GM19351 (cell line): Measurements from ENCODE around the gene ZNF735.
"Not testable (repeated sequence)": the region's sequence is repeated elsewhere in the genome, so short reads cannot be mapped to it uniquely, and the experiment has no call there.

Experiments
- ATAC-seq: cut with Tn5 transposase; IDR thresholded peaks from one replicate; pipeline ENCODE4 v1.9.1; 2021; ENCODE audit warnings: mild to moderate bottlenecking, moderate library complexity; ENCODE audit not compliant: unreplicated experiment

Gene ZNF735

GRCh38 chr7:64206903-64207302 lies at the start of gene ZNF735:
ZNF735 (plus strand) TSS chr7:64207203; CDS start chr7:64207203, 0 bp downstream.
- no peak for ATAC-seq

GRCh38 chr7:64170974-64171373 lies 36.0 kb upstream of the ZNF735 start:
- not testable (repeated sequence) for ATAC-seq

- ATAC-seq = no peak
Measured at GRCh38 chr7:64174328-64174727, 32.7 kb upstream of the ZNF735 start.

GRCh38 chr7:64174941-64175340 lies 32.1 kb upstream of the ZNF735 start:
- ATAC-seq = no peak

- ATAC-seq = no peak
Measured at GRCh38 chr7:64180989-64181388, 26.0 kb upstream of the ZNF735 start.

GRCh38 chr7:64181586-64181985 lies 25.4 kb upstream of the ZNF735 start:
- no peak for ATAC-seq

- no peak for ATAC-seq
Measured at GRCh38 chr7:64182036-64182790, 24.8 kb upstream of the ZNF735 start.

- ATAC-seq = no peak
Measured at GRCh38 chr7:64183126-64183742, 23.8 kb upstream of the ZNF735 start.

GRCh38 chr7:64183827-64184372 lies 23.1 kb upstream of the ZNF735 start:
- ATAC-seq = no peak

GRCh38 chr7:64184376-64184775 lies 22.6 kb upstream of the ZNF735 start:
- no peak for ATAC-seq

- ATAC-seq = no peak
Measured at GRCh38 chr7:64187408-64187807, 19.6 kb upstream of the ZNF735 start.

- no peak for ATAC-seq
Measured at GRCh38 chr7:64192148-64192704, 14.8 kb upstream of the ZNF735 start.

GRCh38 chr7:64192775-64193174 lies 14.2 kb upstream of the ZNF735 start:
- ATAC-seq = no peak

GRCh38 chr7:64219710-64220298 lies 12.8 kb downstream of the ZNF735 start:
- not testable (repeated sequence) for ATAC-seq

- no peak for ATAC-seq
Measured at GRCh38 chr7:64223366-64223765, 16.4 kb downstream of the ZNF735 start.

GRCh38 chr7:64228174-64228573 lies 21.2 kb downstream of the ZNF735 start, which contains the start of gene ZNF679:
ZNF679 (plus strand) TSS chr7:64228474; CDS start chr7:64249118, 20,644 bp downstream.
- ATAC-seq = not testable (repeated sequence)

GRCh38 chr7:64266341-64266919 lies 59.4 kb downstream of the ZNF735 start:
- no peak for ATAC-seq
